Muscle of arm (tissue), 14 donors: ENCODE data around the gene PDXDC1. TPM values are rescaled to one million over a fixed set of nuclear protein-coding genes. Genes with fewer than 3 reads are reported as not detected.
"Not testable (repeated sequence)": the region's sequence is repeated elsewhere in the genome, so short reads cannot be mapped to it uniquely, and the experiment has no call there.

Experiments used
- DNase-seq: peaks from one replicate; pipeline ENCODE4 v3.0.0-alpha.2; 2013
- long read RNA-seq, 11 donors: transcript quantifications; one replicate each; lab custom pipeline, GENCODE V29; 2026
- polyA plus RNA-seq, 12 donors: library from polyadenylated mRNA; unstranded; fragments of 120-200 nt; gene quantifications; one replicate each; pipeline ENCODE4 v1.2.1, GENCODE V29; 2013; ENCODE audit not compliant: insufficient read length in 12 of 12

The PDXDC1 gene
- 10 to 100 TPM in 11 of 12 donors, not detected in 1; 32.9 to 76.6 (median 45.8) TPM for polyA plus RNA-seq
- long read RNA-seq, donor 1, full-length matches to known transcripts: 12 of 67 reads
- long read RNA-seq, donor 1, partial matches to known transcripts: 38 of 67 reads
- long read RNA-seq, donor 1, other reads (novel, unspliced or antisense): 17 of 67 reads
- long read RNA-seq, donor 2, full-length matches to known transcripts: 5 of 5 reads
- long read RNA-seq, donor 2, partial matches to known transcripts: 0 of 5 reads
- long read RNA-seq, donor 2, other reads (novel, unspliced or antisense): 0 of 5 reads
- long read RNA-seq, donor 3, full-length matches to known transcripts: 6 of 31 reads
- long read RNA-seq, donor 3, partial matches to known transcripts: 11 of 31 reads
- long read RNA-seq, donor 3, other reads (novel, unspliced or antisense): 14 of 31 reads
- long read RNA-seq, donor 4, partial matches to known transcripts: 0 of 1 reads
- long read RNA-seq, donor 4, other reads (novel, unspliced or antisense): 0 of 1 reads
- long read RNA-seq, donor 5, full-length matches to known transcripts: 6 of 6 reads
- long read RNA-seq, donor 5, partial matches to known transcripts: 0 of 6 reads
- long read RNA-seq, donor 5, other reads (novel, unspliced or antisense): 0 of 6 reads
- long read RNA-seq, donor 6, full-length matches to known transcripts: 1 of 1 reads
- long read RNA-seq, donor 6, partial matches to known transcripts: 0 of 1 reads
- long read RNA-seq, donor 6, other reads (novel, unspliced or antisense): 0 of 1 reads
- long read RNA-seq, donor 7, partial matches to known transcripts: 0 of 2 reads
- long read RNA-seq, donor 7, other reads (novel, unspliced or antisense): 0 of 2 reads
- long read RNA-seq, donor 8, full-length matches to known transcripts: 12 of 32 reads
- long read RNA-seq, donor 8, partial matches to known transcripts: 14 of 32 reads
- long read RNA-seq, donor 8, other reads (novel, unspliced or antisense): 6 of 32 reads
- long read RNA-seq, donor 9, partial matches to known transcripts: 31 of 66 reads
- long read RNA-seq, donor 9, other reads (novel, unspliced or antisense): 35 of 66 reads
- long read RNA-seq, donor 10, full-length matches to known transcripts: 4 of 4 reads
- long read RNA-seq, donor 10, partial matches to known transcripts: 0 of 4 reads
- long read RNA-seq, donor 10, other reads (novel, unspliced or antisense): 0 of 4 reads
- long read RNA-seq, donor 11, full-length matches to known transcripts: 4 of 4 reads
- long read RNA-seq, donor 11, partial matches to known transcripts: 0 of 4 reads
- long read RNA-seq, donor 11, other reads (novel, unspliced or antisense): 0 of 4 reads

GRCh38 chr16:14974656-14975417 lies at the start of gene PDXDC1:
Gene PDXDC1 (plus strand): TSS chr16:14975026. CDS start chr16:14975200, 174 bp downstream.
- DNase-seq: peak; percentile 77

GRCh38 chr16:14928064-14928714 lies 46.6 kb upstream of the PDXDC1 start:
- DNase-seq: not testable (repeated sequence)

- DNase-seq: not testable (repeated sequence)
Observed at GRCh38 chr16:14929176-14929575, 45.6 kb upstream of the PDXDC1 start.

GRCh38 chr16:14930246-14930645 lies 44.6 kb upstream of the PDXDC1 start:
- DNase-seq: not testable (repeated sequence)

- not testable (repeated sequence) for DNase-seq
Observed at GRCh38 chr16:14930971-14931370, 43.9 kb upstream of the PDXDC1 start.

GRCh38 chr16:14932581-14933375 lies 42.0 kb upstream of the PDXDC1 start:
- DNase-seq: not testable (repeated sequence)

GRCh38 chr16:14937143-14937542 lies 37.7 kb upstream of the PDXDC1 start, which contains the start of gene NPIPA1:
Gene NPIPA1 (plus strand): TSS chr16:14937443. CDS start chr16:14937443, 0 bp downstream.
- not testable (repeated sequence) for DNase-seq

- DNase-seq: not testable (repeated sequence)
Observed at GRCh38 chr16:14937994-14938393, 36.8 kb upstream of the PDXDC1 start.

- DNase-seq: not testable (repeated sequence)
Observed at GRCh38 chr16:14942686-14943085, 32.1 kb upstream of the PDXDC1 start.

GRCh38 chr16:14955546-14956231 lies 19.1 kb upstream of the PDXDC1 start:
- no peak for DNase-seq

- DNase-seq: no peak
Observed at GRCh38 chr16:14957576-14958322, 17.1 kb upstream of the PDXDC1 start.

- no peak for DNase-seq
Observed at GRCh38 chr16:14958323-14958600, 16.6 kb upstream of the PDXDC1 start.

- DNase-seq: no peak
Observed at GRCh38 chr16:14958970-14959369, 15.9 kb upstream of the PDXDC1 start.

GRCh38 chr16:14961405-14962186 lies 13.2 kb upstream of the PDXDC1 start:
- no peak for DNase-seq

- DNase-seq: no peak
Observed at GRCh38 chr16:14963281-14964173, 11.3 kb upstream of the PDXDC1 start.

- no peak for DNase-seq
Observed at GRCh38 chr16:14965328-14965727, 9.5 kb upstream of the PDXDC1 start.
